CD4-positive, alpha-beta T cell (primary cell): ENCODE measurements around the gene IPO9. TPM values are rescaled to one million over a fixed set of nuclear protein-coding genes. Genes with fewer than 3 reads are reported as not detected.
"Not testable (repeated sequence)": the region's sequence is repeated elsewhere in the genome, so short reads cannot be mapped to it uniquely, and the experiment has no call there.

Experiments
- ATAC-seq: fragments of 200-7000 bp; cut with Tn5 transposase; one replicate; pipeline ENCODE4 v1.10.0; 2022; ENCODE audit warnings: mild to moderate bottlenecking; ENCODE audit not compliant: poor library complexity
- CTCF ChIA-PET: fragments of 350-600 bp; sonication (Branson Sonifier 250); formaldehyde crosslinking; loops from one replicate; lab custom pipeline; 2021; ENCODE audit warnings: antibody characterized with exemption, inconsistent platforms; lab: Charles Lee
- POLR2A ChIA-PET: fragments of 350-600 bp; sonication (Branson Sonifier 250); formaldehyde crosslinking; loops from one replicate; lab custom pipeline; 2021; ENCODE audit warnings: antibody characterized with exemption, inconsistent platforms; lab: Charles Lee
- DNase-seq, 14 experiments: peaks; one replicate each; pipeline ENCODE4 v3.0.0-alpha.2; 2013 to 2020; ENCODE audit warnings: mixed read lengths in 2 of 14
- H3K27ac ChIP-seq, 2 donors: one replicate each; pipeline versions ENCODE4 v1.5.1 to v1.7.0; 2013; ENCODE audit warnings: low read length in 2 of 2, low read depth in 1 of 2, mild to moderate bottlenecking in 1 of 2
- H3K27me3 ChIP-seq, 2 experiments: 1 replicate in 1 of 2; 2 replicates in 1 of 2; pipeline versions ENCODE4 v1.6.1 to v1.7.0; 2013; ENCODE audit warnings: low read length in 2 of 2, control low read depth in 1 of 2, mild to moderate bottlenecking in 1 of 2, moderate library complexity in 1 of 2; ENCODE audit not compliant: insufficient read depth in 2 of 2, control insufficient read depth in 1 of 2
- H3K36me3 ChIP-seq: one replicate; pipeline ENCODE4 v1.6.1; 2013; ENCODE audit warnings: low read length, control low read depth; ENCODE audit not compliant: insufficient read depth
- H3K4me1 ChIP-seq: one replicate; pipeline ENCODE4 v1.6.1; 2013; ENCODE audit warnings: low read length, control low read depth; ENCODE audit not compliant: insufficient read depth
- H3K4me3 ChIP-seq: one replicate; pipeline ENCODE4 v1.5.1; 2013; ENCODE audit warnings: mild to moderate bottlenecking, low read length, moderate library complexity
- H3K9me3 ChIP-seq, 2 experiments: 1 replicate in 1 of 2; 2 replicates in 1 of 2; pipeline versions ENCODE4 v1.6.1 to v1.7.0; 2013; ENCODE audit warnings: low read length in 2 of 2, mild to moderate bottlenecking in 2 of 2, control low read depth in 1 of 2, moderate library complexity in 1 of 2; ENCODE audit not compliant: control insufficient read depth in 1 of 2, insufficient read depth in 1 of 2
- H3K27ac Mint-ChIP-seq: one replicate; pipeline ENCODE4 v1.8.0; 2020; ENCODE audit warnings: mixed read lengths
- H3K27me3 Mint-ChIP-seq: one replicate; pipeline ENCODE4 v1.8.0; 2021; ENCODE audit warnings: mixed read lengths
- H3K36me3 Mint-ChIP-seq: one replicate; pipeline ENCODE4 v1.8.0; 2021; ENCODE audit warnings: low read depth, mixed read lengths
- H3K4me1 Mint-ChIP-seq: one replicate; pipeline ENCODE4 v1.8.0; 2021; ENCODE audit warnings: low read depth, mixed read lengths
- H3K4me3 Mint-ChIP-seq: one replicate; pipeline ENCODE4 v1.8.0; 2020; ENCODE audit warnings: mild to moderate bottlenecking, mixed read lengths
- H3K9me3 Mint-ChIP-seq: one replicate; pipeline ENCODE4 v1.8.0; 2020; ENCODE audit warnings: mixed read lengths
- intact Hi-C, 2 experiments: fragments of 100-400 bp; cut with DNase I in 1 of 2; cut with micrococcal nuclease in 1 of 2; formaldehyde crosslinking; loops; one replicate each; pipeline versions ENCODE4 v1.15.1 to v1.9.0; 2023 to 2025; cut with DNase I, micrococcal nuclease
- total RNA-seq, 174 experiments: library from RNA in 2 of 174; stranded (reverse) in 2 of 174; gene quantifications; one replicate each; pipeline ENCODE4 v1.2.3 and lab custom pipeline; 2021 to 2026
- TF ChIP-seq, protein P1 (sequence below): fragments of 200-600 bp; IDR thresholded peaks from one replicate; pipeline ENCODE4 v1.8.0; 2022; ENCODE audit warnings: antibody characterized with exemption, mild to moderate bottlenecking

Gene IPO9
- total RNA-seq, 2 experiments from 2014 or later = 17.1 to 20.1 TPM

DNA sequence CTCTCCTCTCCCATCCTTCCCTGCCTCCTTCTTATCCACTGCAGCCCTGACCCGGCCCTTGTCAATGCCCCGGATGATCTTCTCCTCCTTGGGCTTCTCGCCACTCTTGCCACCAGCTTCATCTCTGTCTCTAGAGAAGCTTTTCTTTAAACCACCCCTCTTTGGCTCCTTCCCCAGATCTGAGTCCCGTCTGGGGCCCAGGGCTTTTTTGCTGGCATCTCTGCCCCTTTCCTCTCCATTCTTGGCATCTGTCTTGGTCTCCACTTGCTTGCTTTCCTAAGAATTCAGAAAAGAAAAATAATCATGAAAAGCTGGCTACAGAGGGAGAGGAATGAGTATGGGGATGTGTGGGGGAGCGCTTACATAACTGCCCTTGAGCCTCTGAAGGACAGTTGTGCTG is 71.5 kb downstream of the IPO9 start:
- H3K27me3 ChIP-seq = no peaks in the 10 kb centered on the region
- H3K4me1 ChIP-seq = peaks cover 9% of the 10 kb centered on the region
- TF ChIP-seq, protein P1, sequence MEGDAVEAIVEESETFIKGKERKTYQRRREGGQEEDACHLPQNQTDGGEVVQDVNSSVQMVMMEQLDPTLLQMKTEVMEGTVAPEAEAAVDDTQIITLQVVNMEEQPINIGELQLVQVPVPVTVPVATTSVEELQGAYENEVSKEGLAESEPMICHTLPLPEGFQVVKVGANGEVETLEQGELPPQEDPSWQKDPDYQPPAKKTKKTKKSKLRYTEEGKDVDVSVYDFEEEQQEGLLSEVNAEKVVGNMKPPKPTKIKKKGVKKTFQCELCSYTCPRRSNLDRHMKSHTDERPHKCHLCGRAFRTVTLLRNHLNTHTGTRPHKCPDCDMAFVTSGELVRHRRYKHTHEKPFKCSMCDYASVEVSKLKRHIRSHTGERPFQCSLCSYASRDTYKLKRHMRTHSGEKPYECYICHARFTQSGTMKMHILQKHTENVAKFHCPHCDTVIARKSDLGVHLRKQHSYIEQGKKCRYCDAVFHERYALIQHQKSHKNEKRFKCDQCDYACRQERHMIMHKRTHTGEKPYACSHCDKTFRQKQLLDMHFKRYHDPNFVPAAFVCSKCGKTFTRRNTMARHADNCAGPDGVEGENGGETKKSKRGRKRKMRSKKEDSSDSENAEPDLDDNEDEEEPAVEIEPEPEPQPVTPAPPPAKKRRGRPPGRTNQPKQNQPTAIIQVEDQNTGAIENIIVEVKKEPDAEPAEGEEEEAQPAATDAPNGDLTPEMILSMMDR = no peak
- H3K36me3 ChIP-seq = no peaks in the 10 kb centered on the region
- no peak overlapping the region for H3K27ac ChIP-seq
- no peaks in the 10 kb centered on the region for H3K9me3 Mint-ChIP-seq
- H3K4me3 Mint-ChIP-seq = no peak overlapping the region
- ATAC-seq (no peak), DNase-seq (no peak)
- H3K4me3 ChIP-seq = no peak overlapping the region
- POLR2A ChIA-PET = no interaction called here
- intact Hi-C loops = no loop called here
- H3K27me3 Mint-ChIP-seq = peaks cover 11% of the 10 kb centered on the region
- H3K4me1 Mint-ChIP-seq = peaks cover 7% of the 10 kb centered on the region
- CTCF ChIA-PET = no interaction called here
- no peaks in the 10 kb centered on the region for H3K36me3 Mint-ChIP-seq
- no peaks in the 10 kb centered on the region for H3K9me3 ChIP-seq
- no peak overlapping the region for H3K27ac Mint-ChIP-seq

DNA sequence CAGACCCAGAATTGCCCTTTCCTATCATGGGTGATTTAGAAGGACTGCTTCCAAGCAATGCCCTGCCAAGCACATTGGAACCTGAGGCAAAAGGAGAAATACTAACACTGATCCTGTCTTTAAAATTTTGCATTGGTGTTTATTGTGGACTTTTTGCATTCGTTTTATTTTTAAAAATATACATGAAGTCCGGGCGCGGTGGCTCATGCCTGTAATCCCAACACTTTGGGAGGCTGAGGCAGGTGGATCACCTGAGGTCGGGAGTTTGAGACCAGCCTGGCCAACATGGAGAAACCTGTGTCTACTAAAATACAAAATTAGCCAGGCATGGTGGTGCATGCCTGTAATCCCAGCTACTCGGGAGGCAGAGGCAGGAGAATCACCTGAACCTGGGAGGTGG is 72.1 kb downstream of the IPO9 start:
- POLR2A ChIA-PET, DNase-seq, H3K9me3 ChIP-seq, H3K27me3 ChIP-seq, H3K4me3 ChIP-seq, H3K27ac Mint-ChIP-seq, H3K27ac ChIP-seq, CTCF ChIA-PET, H3K9me3 Mint-ChIP-seq, intact Hi-C loops, H3K4me1 Mint-ChIP-seq, H3K36me3 ChIP-seq, H3K36me3 Mint-ChIP-seq, ATAC-seq, H3K4me3 Mint-ChIP-seq, H3K27me3 Mint-ChIP-seq, H3K4me1 ChIP-seq: not testable (repeated sequence)

DNA sequence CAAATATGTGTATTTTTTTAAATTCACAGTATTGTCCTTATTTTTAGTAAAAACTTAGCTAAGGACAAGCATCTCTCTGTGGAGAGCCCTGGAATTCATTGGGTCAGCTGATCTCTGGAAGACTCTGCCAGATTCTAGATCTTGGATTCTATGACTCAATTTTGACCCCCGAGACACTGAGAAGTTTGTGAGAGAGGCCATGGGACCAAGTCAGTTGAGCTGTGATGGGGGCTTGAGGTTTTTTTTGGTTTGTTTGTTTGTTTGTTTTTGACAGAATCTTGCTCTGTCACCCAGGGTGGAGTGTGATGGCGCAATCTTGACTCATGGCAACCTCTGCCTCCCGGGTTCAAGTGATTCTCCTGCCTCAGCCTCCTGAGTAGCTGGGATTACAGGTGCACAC is 73.2 kb downstream of the IPO9 start:
- Histone ChIP-seq H3K27me3 (no peaks in the 10 kb centered on the region), H3K4me3 (no peak overlapping the region), H3K9me3 (no peaks in the 10 kb centered on the region), H3K4me1 (no peaks in the 10 kb centered on the region), H3K36me3 (no peaks in the 10 kb centered on the region), H3K27ac (no peak overlapping the region)
- Mint-ChIP-seq H3K4me1 (no peaks in the 10 kb centered on the region), H3K27ac (no peak overlapping the region), H3K27me3 (peaks cover 5% of the 10 kb centered on the region), H3K9me3 (no peaks in the 10 kb centered on the region), H3K4me3 (no peak overlapping the region), H3K36me3 (no peaks in the 10 kb centered on the region)
- no peak for ATAC-seq
- ChIA-PET CTCF (no interaction called here), POLR2A (no interaction called here)
- intact Hi-C loops = no loop called here
- TF ChIP-seq, protein P1 = no peak
- DNase-seq = no peak

DNA sequence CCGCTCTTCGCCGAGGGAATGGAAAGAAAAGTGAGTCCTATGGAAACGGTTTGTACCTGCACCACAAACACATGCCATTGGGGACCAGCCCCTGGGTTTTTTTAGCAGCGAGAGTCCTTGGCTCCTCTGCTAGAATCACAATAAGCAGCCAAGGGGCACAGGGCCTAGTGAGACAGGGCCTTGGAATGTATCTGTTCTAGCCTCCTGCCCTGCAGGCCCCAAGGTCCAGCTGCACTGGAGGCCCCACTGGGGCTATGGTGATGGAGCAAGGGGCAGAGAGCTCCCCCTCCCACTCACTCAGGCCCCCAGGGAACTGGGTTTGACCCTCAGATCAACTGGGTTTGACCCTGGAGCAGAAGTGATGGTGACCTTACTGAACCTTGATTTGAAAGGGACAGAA is 74.2 kb downstream of the IPO9 start:
- Histone ChIP-seq H3K4me1 (no peaks in the 10 kb centered on the region), H3K27ac (no peak overlapping the region), H3K36me3 (no peaks in the 10 kb centered on the region), H3K4me3 (no peak overlapping the region), H3K27me3 (no peaks in the 10 kb centered on the region), H3K9me3 (no peaks in the 10 kb centered on the region)
- intact Hi-C loops = no loop called here
- peaks cover 5% of the 10 kb centered on the region for H3K27me3 Mint-ChIP-seq
- CTCF ChIA-PET = no interaction called here
- no peak for DNase-seq
- no peaks in the 10 kb centered on the region for H3K36me3 Mint-ChIP-seq
- no peak overlapping the region for H3K4me3 Mint-ChIP-seq
- ATAC-seq = no peak
- TF ChIP-seq, protein P1 = no peak
- no peak overlapping the region for H3K27ac Mint-ChIP-seq
- POLR2A ChIA-PET = no interaction called here
- no peaks in the 10 kb centered on the region for H3K9me3 Mint-ChIP-seq
- no peaks in the 10 kb centered on the region for H3K4me1 Mint-ChIP-seq
